Endothelial cell of umbilical vein (primary cell): Measurements from ENCODE around the gene GCNA. TPM values are rescaled to one million over a fixed set of nuclear protein-coding genes. Genes with fewer than 3 reads are reported as not detected.

ENCODE experiments used
- BruUV-seq: library from RNA; stranded (reverse); fragments of 400-500 nt; replicated peaks from 2 replicates; lab custom pipeline; 2021; lab: Mats Ljungman, UMichigan
- CTCF ChIA-PET: fragments of 300-600, 350-600 bp; sonication (Branson Sonifier 250); formaldehyde crosslinking; loops from one replicate; lab custom pipeline; 2021; ENCODE audit warnings: antibody characterized with exemption, inconsistent platforms; lab: Charles Lee
- POLR2A ChIA-PET: fragments of 300-600, 350-600 bp; sonication (Branson Sonifier 250); formaldehyde crosslinking; loops from one replicate; lab custom pipeline; 2021; ENCODE audit warnings: antibody characterized with exemption, inconsistent platforms; lab: Charles Lee
- DNase-seq: peaks from one replicate; pipeline ENCODE4 v3.0.0-alpha.2; 2011; ENCODE audit warnings: low read depth, low spot score
- FAIRE-seq: peaks from 2 replicates; lab custom pipeline; 2011; peaks lifted over from hg19 to GRCh38; lab: Jason Lieb, UNC
- H2AFZ ChIP-seq: 2 replicates; pipeline ENCODE4 v1.6.0; 2012; ENCODE audit warnings: low read depth, low read length, control low read depth, inconsistent platforms
- H3K27ac ChIP-seq: 2 replicates; pipeline ENCODE4 v1.5.1; 2011; ENCODE audit warnings: low read depth, mild to moderate bottlenecking, control low read depth, low read length, moderate library complexity; ENCODE audit not compliant: insufficient read depth
- H3K27me3 ChIP-seq, 2 experiments: 2 replicates each; pipeline versions ENCODE4 v1.6.0 to v1.6.1; 2011; ENCODE audit warnings: low read length in 2 of 2, mixed read lengths in 1 of 2; ENCODE audit not compliant: control insufficient read depth in 2 of 2, insufficient read depth in 2 of 2
- H3K36me3 ChIP-seq, 2 experiments: 2 replicates in 1 of 2; 3 replicates in 1 of 2; pipeline ENCODE4 v1.5.1; 2011; ENCODE audit warnings: low read length in 2 of 2, mild to moderate bottlenecking in 1 of 2, moderate library complexity in 1 of 2; ENCODE audit not compliant: control insufficient read depth in 2 of 2, insufficient read depth in 2 of 2; ENCODE audit errors: extremely low read depth in 1 of 2
- H3K4me1 ChIP-seq: 3 replicates; pipeline ENCODE4 v1.5.1; 2011; ENCODE audit warnings: mild to moderate bottlenecking, low read length; ENCODE audit not compliant: control insufficient read depth, insufficient read depth; ENCODE audit errors: extremely low read depth
- H3K4me2 ChIP-seq: 2 replicates; pipeline ENCODE4 v1.6.1; 2011; ENCODE audit warnings: low read length, control low read depth, mixed read lengths; ENCODE audit not compliant: insufficient read depth
- H3K4me3 ChIP-seq, 3 experiments: fragments of 200-600 bp in 1 of 3; sonication (generic), shearing (Covaris generic) in 1 of 3; replicated peaks in 1 of 3; 2 replicates each; pipeline ENCODE4 v1.5.1; 2011 to 2016; ENCODE audit warnings: control low read depth in 3 of 3, low read length in 3 of 3, mild to moderate bottlenecking in 2 of 3, inconsistent platforms in 1 of 3, low read depth in 1 of 3, moderate library complexity in 1 of 3; ENCODE audit not compliant: insufficient read depth in 1 of 3
- H3K79me2 ChIP-seq: 2 replicates; pipeline ENCODE4 v1.6.0; 2012; ENCODE audit warnings: low read length, inconsistent platforms; ENCODE audit not compliant: control insufficient read depth, insufficient read depth
- H3K9ac ChIP-seq: replicated peaks from 2 replicates; pipeline ENCODE3; 2011; ENCODE audit warnings: low read length, control low read depth; ENCODE audit not compliant: insufficient read depth; ENCODE audit errors: extremely low read depth
- H3K9me1 ChIP-seq: replicated peaks from 3 replicates; pipeline ENCODE4 v1.6.0; 2011; ENCODE audit warnings: mild to moderate bottlenecking, low read length; ENCODE audit not compliant: control insufficient read depth, insufficient read depth; ENCODE audit errors: extremely low read depth
- H3K9me3 ChIP-seq: replicated peaks from 2 replicates; pipeline ENCODE4 v1.5.1; 2012; ENCODE audit warnings: low read length, inconsistent platforms; ENCODE audit not compliant: control insufficient read depth, insufficient read depth
- H4K20me1 ChIP-seq: replicated peaks from 2 replicates; pipeline ENCODE3; 2011; ENCODE audit warnings: mild to moderate bottlenecking, low read length; ENCODE audit not compliant: control insufficient read depth, insufficient read depth; ENCODE audit errors: extremely low read depth
- CTCF ChIP-seq, 2 donors: IDR thresholded peaks; 1 replicate in 1 of 2; 2 replicates in 1 of 2; pipeline ENCODE4 v1.5.1; 2011; ENCODE audit warnings: low read length in 2 of 2, mild to moderate bottlenecking in 2 of 2, moderate library complexity in 2 of 2, control low read depth in 1 of 2, inconsistent platforms in 1 of 2, low read depth in 1 of 2; ENCODE audit not compliant: insufficient read depth in 1 of 2; ENCODE audit errors: extremely low read depth in 1 of 2
- EZH2 ChIP-seq: IDR thresholded peaks from 2 replicates; pipeline ENCODE4 v1.6.1; 2012; ENCODE audit warnings: borderline replicate concordance, low read depth, mild to moderate bottlenecking, moderate library complexity, low read length, inconsistent platforms; ENCODE audit not compliant: severe bottlenecking
- FOS ChIP-seq: IDR thresholded peaks from 2 replicates; pipeline ENCODE4 v1.6.1; 2011; ENCODE audit warnings: mild to moderate bottlenecking, low read length, moderate library complexity, borderline replicate concordance; ENCODE audit not compliant: insufficient read depth
- GATA2 ChIP-seq: IDR thresholded peaks from 2 replicates; pipeline ENCODE4 v1.7.0; 2011; ENCODE audit warnings: low read depth, mild to moderate bottlenecking, moderate library complexity, mixed read lengths, low read length; ENCODE audit not compliant: insufficient read length, insufficient read depth
- JUN ChIP-seq: IDR thresholded peaks from 2 replicates; pipeline ENCODE4 v1.6.1; 2011; ENCODE audit warnings: borderline replicate concordance, low read depth; ENCODE audit not compliant: insufficient read length, insufficient read depth
- MAX ChIP-seq: IDR thresholded peaks from 2 replicates; pipeline ENCODE4 v1.6.1; 2011; ENCODE audit not compliant: insufficient read depth, insufficient read length
- MYC ChIP-seq: IDR thresholded peaks from one replicate; pipeline ENCODE4 v1.6.1; 2011; ENCODE audit warnings: mild to moderate bottlenecking, low read depth, low read length
- POLR2A ChIP-seq: IDR thresholded peaks from 2 replicates; pipeline ENCODE4 v1.6.1; 2012; ENCODE audit warnings: low read depth, mild to moderate bottlenecking, control low read depth, low read length
- POLR2AphosphoS5 ChIP-seq: IDR thresholded peaks from 2 replicates; pipeline ENCODE4 v1.6.1; 2012; ENCODE audit warnings: low read depth, mild to moderate bottlenecking, control low read depth, low read length, moderate library complexity; ENCODE audit not compliant: insufficient read depth
- dilution Hi-C: fragments of 300-500 bp; cut with MboI; formaldehyde crosslinking; loops from one replicate; pipeline ENCODE4 v1.15.0; 2019; ENCODE audit warnings: low sequenced_read_pairs; ENCODE audit not compliant: extremely low pct_ligation_motif_present
- intact Hi-C: fragments of 100-400 bp; cut with micrococcal nuclease; formaldehyde crosslinking; loops from one replicate; pipeline ENCODE4 v1.10.0; 2022
- polyA plus RNA-seq, 4 experiments: library from polyadenylated mRNA; depleted of rRNA in 3 of 4; stranded (reverse) in 3 of 4; unstranded in 1 of 4; fragments of >200 nt; gene quantifications; 2 replicates each; pipeline versions ENCODE4 v1.2.1 to v1.2.3, GENCODE V29; 2011 to 2012; ENCODE audit warnings: missing spikeins in 1 of 4
- total RNA-seq: library from RNA; stranded (reverse); gene quantifications from 2 replicates; pipeline ENCODE4 v1.2.3, GENCODE V29; 2021

Gene GCNA
- total and polyA plus RNA-seq, 2 donors (not counting 3 experiments of a cell fraction or from before 2014, with no cell fraction given): 1.0 to 4.0 TPM

- BruUV-seq: no TSS peak
- no peaks in the 10 kb centered on the region for H3K36me3 ChIP-seq
- intact Hi-C loops: loop anchor here (2.0 to 5.0 kb wide), 2 partner anchors 41 to 79 kb away; no protein-coding TSS in a partner anchor
- H3K27me3 ChIP-seq: peaks cover 0 to 1% of the 10 kb centered on the region in 2 experiments
- H3K79me2 ChIP-seq: no peaks in the 10 kb centered on the region
- H3K4me3 ChIP-seq: no peak overlapping the region
- FAIRE-seq: no peak
- CTCF ChIA-PET: interaction anchor here (1.1 to 3.5 kb wide), 3 partner anchors 80 to 225 kb away, joined by 4 to 13 read pairs (median 4); no protein-coding TSS in a partner anchor
- no peak for DNase-seq
- no peaks in the 10 kb centered on the region for H3K9me3 ChIP-seq
- H3K4me2 ChIP-seq: no peak overlapping the region
- dilution Hi-C loops: no loop called here
- POLR2A ChIA-PET: no interaction called here
- no peaks in the 10 kb centered on the region for H3K4me1 ChIP-seq
- no peak for TF ChIP-seq MYC
- TF ChIP-seq MAX: no peak
- no peak for TF ChIP-seq FOS
- no peak for TF ChIP-seq EZH2
- no peak for TF ChIP-seq POLR2AphosphoS5
- TF ChIP-seq POLR2A: no peak
- TF ChIP-seq GATA2: no peak
- no peak for TF ChIP-seq JUN
- no peak for TF ChIP-seq CTCF (IDR thresholded peaks at IDR 0.05; ENCODE audit: extremely low read depth in 1 of 2, insufficient read depth in 1 of 2, low read depth in 1 of 2, low read length in 2 of 2)
- no peaks in the 10 kb centered on the region for H4K20me1 ChIP-seq
- no peak overlapping the region for H3K27ac ChIP-seq
- no peak overlapping the region for H3K9ac ChIP-seq
- no peak overlapping the region for H2AFZ ChIP-seq
- no peaks in the 10 kb centered on the region for H3K9me1 ChIP-seq
These were observed 75.1 kb downstream of the GCNA start for GRCh38 chrX:71653344-71653743.
